ENCODE measurements around the gene C14orf39.

Gene C14orf39

GRCh38 chr14:60485598-60486251, at the start of gene C14orf39:
C14orf39 (minus strand) TSS chr14:60486063; CDS start chr14:60485078, 985 bp downstream.
- Histone ChIP-seq H3K4me1 (ENCODE audit: insufficient read depth, poor library complexity, severe bottlenecking) (no peaks in the 10 kb centered on the region), H3K9me3 (ENCODE audit: severe bottlenecking) (no peaks in the 10 kb centered on the region), H3K27ac (ENCODE audit: poor library complexity, severe bottlenecking) (no peak within 1 kb of the TSS), H3K36me3 (ENCODE audit: low read depth) (no peaks in the 10 kb centered on the region), H3K4me3 (ENCODE audit: severe bottlenecking) (no peak within 1 kb of the TSS), H3K27me3 (ENCODE audit: insufficient read depth, poor library complexity, severe bottlenecking) (peaks cover 83% of the 10 kb centered on the region)
- ATAC-seq (ENCODE audit: low read depth) (no peak), DNase-seq (ENCODE audit: low spot score) (no peak)
- TF ChIP-seq CTCF (IDR thresholded peaks at IDR 0.05; ENCODE audit: poor library complexity, severe bottlenecking), result no peak

GRCh38 chr14:60532442-60532841, 46.6 kb upstream of the C14orf39 start:
- H3K27me3 ChIP-seq (ENCODE audit: insufficient read depth, poor library complexity, severe bottlenecking), result no peaks in the 10 kb centered on the region
- H3K9me3 ChIP-seq (ENCODE audit: severe bottlenecking), result no peaks in the 10 kb centered on the region
- TF ChIP-seq CTCF (IDR thresholded peaks at IDR 0.05; ENCODE audit: poor library complexity, severe bottlenecking), result no peak
- peaks cover 13% of the 10 kb centered on the region for H3K4me1 ChIP-seq (ENCODE audit: insufficient read depth, poor library complexity, severe bottlenecking)
- ATAC-seq (ENCODE audit: low read depth) (peak; percentile 89), DNase-seq (ENCODE audit: low spot score) (no peak)
- no peak overlapping the region for H3K4me3 ChIP-seq (ENCODE audit: severe bottlenecking)
- no peaks in the 10 kb centered on the region for H3K36me3 ChIP-seq (ENCODE audit: low read depth)
- H3K27ac ChIP-seq (ENCODE audit: poor library complexity, severe bottlenecking), result no peak overlapping the region

GRCh38 chr14:60515511-60516289, 29.8 kb upstream of the C14orf39 start:
- TF ChIP-seq CTCF (IDR thresholded peaks at IDR 0.05; ENCODE audit: poor library complexity, severe bottlenecking), result no peak

GRCh38 chr14:60514741-60515491, 29.1 kb upstream of the C14orf39 start:
- H3K4me3 ChIP-seq (ENCODE audit: severe bottlenecking), result peak overlapping the region; percentile 23
- H3K27me3 ChIP-seq (ENCODE audit: insufficient read depth, poor library complexity, severe bottlenecking), result peaks cover 95% of the 10 kb centered on the region
- no peaks in the 10 kb centered on the region for H3K4me1 ChIP-seq (ENCODE audit: insufficient read depth, poor library complexity, severe bottlenecking)
- no peaks in the 10 kb centered on the region for H3K36me3 ChIP-seq (ENCODE audit: low read depth)
- no peak overlapping the region for H3K27ac ChIP-seq (ENCODE audit: poor library complexity, severe bottlenecking)
- no peaks in the 10 kb centered on the region for H3K9me3 ChIP-seq (ENCODE audit: severe bottlenecking)
- no peak for DNase-seq (ENCODE audit: low spot score)
- peak; percentile 38 for TF ChIP-seq CTCF (IDR thresholded peaks at IDR 0.05; ENCODE audit: poor library complexity, severe bottlenecking)
- peak; percentile 60 for ATAC-seq (ENCODE audit: low read depth)

More at GRCh38 chr14:60515511-60516289, 29.8 kb upstream of the C14orf39 start:
- DNase-seq (ENCODE audit: low spot score), result no peak
- ATAC-seq (ENCODE audit: low read depth), result no peak
- Histone ChIP-seq H3K36me3 (ENCODE audit: low read depth) (no peaks in the 10 kb centered on the region), H3K9me3 (ENCODE audit: severe bottlenecking) (no peaks in the 10 kb centered on the region), H3K27ac (ENCODE audit: poor library complexity, severe bottlenecking) (no peak overlapping the region), H3K4me3 (ENCODE audit: severe bottlenecking) (no peak overlapping the region), H3K4me1 (ENCODE audit: insufficient read depth, poor library complexity, severe bottlenecking) (no peaks in the 10 kb centered on the region), H3K27me3 (ENCODE audit: insufficient read depth, poor library complexity, severe bottlenecking) (peaks cover 87% of the 10 kb centered on the region)
